Body of pancreas (tissue), 4 donors: ENCODE results near the gene CIAO1.

ENCODE experiments used
- POLR2A ChIP-seq, 3 donors: fragments of 450-650 bp; IDR thresholded peaks; one replicate each; pipeline ENCODE4 v1.6.1; 2016; ENCODE audit warnings: antibody characterized with exemption in 3 of 3, mild to moderate bottlenecking in 2 of 3
- TF ChIP-seq, protein P1 (sequence below), 7 experiments: fragments of 450-650 bp in 4 of 7; fragments of 200-600 bp in 3 of 7; sonication (generic) in 3 of 7; IDR thresholded peaks; one replicate each; pipeline ENCODE4 v1.5.1; 2016 to 2019; ENCODE audit warnings: antibody characterized with exemption in 7 of 7

DNA sequence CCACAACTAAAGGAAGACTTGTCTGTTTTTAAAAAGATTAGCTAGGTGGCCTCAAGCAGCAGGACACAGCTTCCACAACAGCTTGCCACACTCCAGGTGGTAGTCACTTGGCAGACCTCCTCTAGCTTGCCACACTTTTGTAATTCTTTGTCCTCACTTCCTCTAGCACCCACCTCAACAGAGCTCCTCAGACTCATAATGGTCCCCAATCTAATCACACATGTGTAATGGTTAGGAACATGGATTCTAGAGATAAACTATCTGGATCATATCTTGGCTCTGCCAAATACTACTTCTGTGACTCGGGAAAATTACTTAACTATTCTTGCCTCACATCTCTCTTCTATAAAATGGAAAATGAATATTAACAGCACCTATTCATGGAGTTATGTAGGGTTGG, 35.8 kb downstream of the CIAO1 start:
- TF ChIP-seq POLR2A (IDR thresholded peaks at IDR 0.05): no peak
- TF ChIP-seq, protein P1, sequence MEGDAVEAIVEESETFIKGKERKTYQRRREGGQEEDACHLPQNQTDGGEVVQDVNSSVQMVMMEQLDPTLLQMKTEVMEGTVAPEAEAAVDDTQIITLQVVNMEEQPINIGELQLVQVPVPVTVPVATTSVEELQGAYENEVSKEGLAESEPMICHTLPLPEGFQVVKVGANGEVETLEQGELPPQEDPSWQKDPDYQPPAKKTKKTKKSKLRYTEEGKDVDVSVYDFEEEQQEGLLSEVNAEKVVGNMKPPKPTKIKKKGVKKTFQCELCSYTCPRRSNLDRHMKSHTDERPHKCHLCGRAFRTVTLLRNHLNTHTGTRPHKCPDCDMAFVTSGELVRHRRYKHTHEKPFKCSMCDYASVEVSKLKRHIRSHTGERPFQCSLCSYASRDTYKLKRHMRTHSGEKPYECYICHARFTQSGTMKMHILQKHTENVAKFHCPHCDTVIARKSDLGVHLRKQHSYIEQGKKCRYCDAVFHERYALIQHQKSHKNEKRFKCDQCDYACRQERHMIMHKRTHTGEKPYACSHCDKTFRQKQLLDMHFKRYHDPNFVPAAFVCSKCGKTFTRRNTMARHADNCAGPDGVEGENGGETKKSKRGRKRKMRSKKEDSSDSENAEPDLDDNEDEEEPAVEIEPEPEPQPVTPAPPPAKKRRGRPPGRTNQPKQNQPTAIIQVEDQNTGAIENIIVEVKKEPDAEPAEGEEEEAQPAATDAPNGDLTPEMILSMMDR (IDR thresholded peaks at IDR 0.05): no peak
